GM18909 (cell line): ENCODE data around the gene UBL5.

ENCODE experiments used
- ATAC-seq: cut with Tn5 transposase; IDR thresholded peaks from one replicate; pipeline ENCODE4 v1.9.1; 2021; ENCODE audit warnings: mild to moderate bottlenecking; ENCODE audit not compliant: unreplicated experiment, poor library complexity

UBL5 gene

DNA sequence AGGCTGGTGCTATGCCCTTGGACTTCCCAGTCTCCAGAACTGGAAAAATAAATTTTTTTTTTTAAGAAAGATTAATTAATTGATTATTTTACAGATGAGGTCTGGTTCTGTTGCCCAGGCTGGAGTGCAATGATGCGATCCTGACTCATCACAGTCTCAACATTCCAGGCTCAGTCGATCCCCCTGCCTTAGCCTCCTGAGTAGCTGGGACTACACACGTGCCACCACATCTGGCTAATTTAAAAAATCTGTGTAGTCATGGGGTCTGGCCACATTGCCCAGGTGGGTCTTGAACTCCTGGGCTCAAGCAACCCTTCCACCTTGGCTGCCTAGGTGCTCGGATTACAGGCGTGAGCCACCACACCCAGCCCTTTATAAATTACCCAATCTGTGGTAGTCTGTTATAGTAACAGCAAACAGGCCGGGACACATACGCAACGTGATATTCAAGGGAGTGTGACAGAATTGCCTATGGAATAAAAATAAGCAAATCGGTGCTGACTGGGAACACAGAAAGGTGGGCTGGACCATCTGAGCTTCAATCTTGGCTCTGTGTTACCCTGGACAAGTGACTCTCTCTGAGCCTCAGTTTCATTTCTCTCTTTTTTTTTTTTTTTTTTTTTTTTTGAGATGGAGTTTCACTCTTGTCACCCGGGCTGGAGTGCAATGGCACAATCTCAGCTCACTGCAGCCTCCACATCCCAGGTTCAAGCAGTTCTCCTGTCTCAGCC lies 50.2 kb downstream of the UBL5 start:
- ATAC-seq, result no peak

DNA sequence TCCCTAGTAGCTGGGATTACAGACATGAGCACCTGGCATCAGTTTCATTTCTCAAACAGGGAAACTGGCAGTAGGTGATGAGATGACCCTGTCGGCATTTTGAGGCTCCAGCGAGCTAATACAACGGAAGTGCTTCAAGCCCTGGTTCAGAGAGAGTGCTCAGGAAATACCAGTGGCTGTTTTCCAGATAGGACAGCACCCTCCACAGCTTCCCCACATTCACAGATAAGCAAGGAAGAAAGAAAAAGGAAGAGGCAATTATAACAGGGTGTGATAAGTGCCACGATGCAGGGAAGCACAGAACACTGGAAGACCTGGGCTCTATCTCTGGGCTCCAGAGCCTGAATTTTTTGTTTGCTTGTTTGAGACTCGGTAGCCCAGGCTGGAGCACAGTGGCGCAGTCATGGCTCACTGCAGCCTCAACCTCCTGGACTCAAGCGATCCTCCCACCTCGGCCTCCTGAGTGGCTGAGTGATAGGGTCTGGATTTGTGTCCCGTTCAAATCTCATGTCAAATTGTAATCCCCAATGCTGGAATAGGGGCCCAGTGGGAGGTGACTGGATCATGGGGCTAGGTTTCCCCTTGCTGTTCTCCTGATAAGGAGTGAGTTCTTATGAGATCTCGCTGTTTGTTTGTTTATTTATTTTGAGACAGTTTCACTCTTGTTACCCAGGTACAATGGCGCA lies 50.9 kb downstream of the UBL5 start:
- ATAC-seq, result no peak
